Left forelimb (tissue), 1 donor: ENCODE data around the gene UIMC1.
"Not testable (repeated sequence)": the region's sequence is repeated elsewhere in the genome, so short reads cannot be mapped to it uniquely, and the experiment has no call there.

Experiments
- DNase-seq: peaks from one replicate; pipeline ENCODE4 v3.0.0-alpha.2; 2018; ENCODE audit warnings: low spot score

Gene UIMC1

DNA sequence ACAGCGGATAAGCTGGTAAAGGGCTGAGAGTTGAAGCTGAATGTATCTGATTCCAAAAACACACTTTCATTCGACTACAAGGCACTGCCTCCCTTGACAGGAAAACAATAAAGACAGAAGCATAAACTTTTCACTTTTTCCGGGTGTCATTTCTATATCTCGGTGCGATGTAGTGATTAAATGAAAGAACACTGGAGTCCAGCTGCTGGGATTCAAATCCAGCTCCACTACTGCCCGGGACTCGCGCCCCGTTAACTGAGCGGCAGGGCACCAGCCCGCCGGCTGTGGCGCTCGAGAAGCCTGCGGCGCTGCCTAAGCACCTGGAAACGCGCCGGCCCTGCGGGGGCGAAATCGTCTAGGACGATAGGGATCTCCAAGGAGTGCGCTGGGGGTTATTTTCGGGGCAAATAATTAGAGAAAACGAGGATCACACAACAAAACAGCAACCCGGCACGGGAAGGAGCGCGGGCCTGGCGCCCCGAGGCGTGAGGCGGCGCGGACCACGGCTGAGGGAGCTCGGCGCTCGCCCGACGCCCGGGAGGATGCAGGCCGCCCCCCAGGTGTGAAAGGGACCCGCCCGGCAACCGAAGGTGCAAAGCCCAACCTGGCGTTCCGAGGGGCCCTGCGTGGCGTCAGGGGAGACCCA is 837 bp downstream of the UIMC1 start:
- DNase-seq, result peak; percentile 75

- no peak for DNase-seq
Measured at GRCh38 chr5:177004961-177005360, 1.6 kb downstream of the UIMC1 start.

DNA sequence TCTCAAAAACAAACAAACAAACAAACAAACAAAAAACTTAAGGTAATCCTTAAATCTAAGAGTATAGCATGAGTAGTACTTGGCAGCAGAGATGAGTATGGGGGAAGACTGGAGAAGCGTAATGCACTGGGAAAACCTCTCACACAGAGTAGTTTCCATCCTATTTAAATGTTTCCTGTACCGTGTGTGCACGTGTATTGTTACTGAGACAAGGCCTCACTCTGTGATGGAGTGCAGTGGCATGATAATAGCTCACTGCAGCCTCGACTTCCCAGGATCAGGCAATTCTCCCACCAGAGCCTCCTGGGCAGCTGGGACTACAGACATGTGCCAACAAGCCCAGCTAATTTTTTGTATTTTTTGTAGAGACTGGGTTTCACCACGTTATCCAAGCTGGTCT is 2.9 kb downstream of the UIMC1 start:
- DNase-seq, result no peak

- DNase-seq, result not testable (repeated sequence)
Measured at GRCh38 chr5:176999526-176999925, 7.1 kb downstream of the UIMC1 start.

DNA sequence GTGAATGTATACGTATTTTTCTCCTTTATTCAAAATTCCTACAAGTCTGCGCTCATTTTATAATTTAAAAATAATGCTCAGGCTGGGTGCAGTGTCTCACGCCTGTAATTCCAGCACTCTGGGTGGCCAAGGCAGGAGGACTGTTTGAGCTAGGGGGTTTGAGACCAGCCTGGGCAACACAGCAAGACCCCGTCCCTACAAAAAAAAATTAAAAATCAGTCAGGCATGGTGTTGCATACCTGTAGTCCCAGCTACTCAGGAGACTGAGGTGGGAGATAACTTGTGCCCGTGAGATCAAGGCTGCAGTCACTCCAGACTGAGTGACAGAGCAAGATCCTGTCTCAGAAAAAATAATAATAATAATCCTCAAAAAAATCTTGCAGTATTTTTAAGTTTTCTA is 7.8 kb downstream of the UIMC1 start:
- no peak for DNase-seq

- DNase-seq, result no peak
Measured at GRCh38 chr5:176996780-176997179, 9.8 kb downstream of the UIMC1 start.

- DNase-seq, result no peak
Measured at GRCh38 chr5:176995896-176996767, 10.4 kb downstream of the UIMC1 start.

GRCh38 chr5:176995122-176995490 is 11.5 kb downstream of the UIMC1 start:
- DNase-seq, result no peak

- DNase-seq, result no peak
Measured at GRCh38 chr5:176994460-176995121, 12.0 kb downstream of the UIMC1 start.

GRCh38 chr5:176993081-176993480 is 13.5 kb downstream of the UIMC1 start:
- DNase-seq, result not testable (repeated sequence)

- no peak for DNase-seq
Measured at GRCh38 chr5:176987583-176987982, 19.0 kb downstream of the UIMC1 start.

- DNase-seq, result no peak
Measured at GRCh38 chr5:176986280-176986679, 20.3 kb downstream of the UIMC1 start.

DNA sequence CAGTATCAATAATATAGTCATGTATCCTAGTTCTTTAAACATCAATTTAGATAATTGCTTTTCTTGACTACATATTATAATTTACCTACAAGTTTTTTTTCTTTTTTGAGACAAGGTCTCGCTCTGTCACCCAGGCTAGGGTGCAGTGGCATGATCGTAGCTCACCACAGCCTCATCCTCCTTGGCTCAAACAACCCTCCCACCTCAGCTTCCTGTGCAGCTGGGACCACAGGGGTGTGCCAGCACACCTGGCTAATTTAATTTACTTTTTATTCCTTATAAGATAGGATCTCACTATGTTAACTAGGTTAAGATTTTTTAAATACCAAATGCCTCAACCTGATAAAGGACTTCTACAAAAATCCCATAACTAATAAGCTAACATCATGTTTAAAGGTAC is 21.1 kb downstream of the UIMC1 start:
- DNase-seq, result no peak

DNA sequence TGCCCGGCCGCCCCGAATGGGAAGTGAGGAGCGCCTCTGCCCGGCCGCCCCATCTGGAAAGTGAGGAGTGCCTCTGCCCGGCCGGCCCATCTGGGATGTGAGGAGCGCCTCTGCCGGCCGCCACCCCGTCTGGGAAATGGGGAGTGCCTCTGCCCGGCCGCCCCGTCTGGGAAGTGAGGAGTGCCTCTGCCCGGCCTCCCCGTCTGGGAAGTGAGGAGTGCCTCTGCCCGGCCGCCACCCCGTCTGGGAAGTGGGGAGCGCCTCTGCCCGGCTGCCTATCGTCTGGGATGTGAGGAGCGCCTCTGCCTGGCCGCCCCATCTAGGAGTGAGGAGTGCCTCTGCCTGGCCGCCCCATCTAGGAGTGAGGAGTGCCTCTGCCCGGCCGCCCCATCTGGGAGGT is 22.4 kb downstream of the UIMC1 start:
- not testable (repeated sequence) for DNase-seq

GRCh38 chr5:176983593-176983992 is 23.0 kb downstream of the UIMC1 start:
- DNase-seq, result not testable (repeated sequence)

GRCh38 chr5:176983112-176983511 is 23.5 kb downstream of the UIMC1 start:
- not testable (repeated sequence) for DNase-seq

DNA sequence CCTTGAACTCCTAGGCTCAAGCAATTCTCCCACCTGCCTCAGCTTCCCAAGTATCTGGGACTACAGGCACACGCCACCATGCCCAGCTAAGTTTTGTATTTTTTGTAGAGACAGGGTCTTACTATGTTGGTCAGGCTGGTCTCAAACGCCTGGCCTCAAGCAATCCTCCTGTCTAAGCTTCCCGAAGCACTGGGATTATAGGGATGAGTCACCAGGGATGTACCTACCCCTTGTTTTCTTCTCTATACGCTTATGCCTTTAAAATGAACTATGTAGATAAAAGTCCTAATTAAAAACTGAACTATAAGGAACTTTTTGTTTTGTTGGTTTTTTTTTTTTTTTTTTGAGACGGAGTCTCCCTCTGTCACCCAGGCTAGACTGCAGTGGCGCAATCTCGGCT is 25.8 kb downstream of the UIMC1 start:
- no peak for DNase-seq

- DNase-seq, result no peak
Measured at GRCh38 chr5:176979669-176980068, 26.9 kb downstream of the UIMC1 start.

DNA sequence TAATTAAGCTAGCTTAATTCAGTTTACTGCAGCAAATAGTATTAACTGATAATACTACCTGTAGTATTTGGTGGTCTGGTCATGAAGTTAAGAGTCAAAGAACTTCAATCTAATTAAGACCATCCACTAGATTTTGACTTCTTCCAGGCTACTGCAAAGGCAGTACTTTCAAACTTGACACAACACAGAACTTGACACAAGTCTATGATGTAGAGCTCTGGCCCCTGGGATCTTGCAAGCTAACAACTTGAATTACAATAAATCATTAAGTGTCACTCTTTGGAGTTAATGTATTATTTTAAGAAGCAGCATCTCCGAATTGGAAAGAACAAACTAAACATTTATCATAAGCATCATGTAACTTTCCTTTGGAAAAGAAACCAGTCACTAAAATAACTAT is 40.9 kb downstream of the UIMC1 start:
- no peak for DNase-seq

DNA sequence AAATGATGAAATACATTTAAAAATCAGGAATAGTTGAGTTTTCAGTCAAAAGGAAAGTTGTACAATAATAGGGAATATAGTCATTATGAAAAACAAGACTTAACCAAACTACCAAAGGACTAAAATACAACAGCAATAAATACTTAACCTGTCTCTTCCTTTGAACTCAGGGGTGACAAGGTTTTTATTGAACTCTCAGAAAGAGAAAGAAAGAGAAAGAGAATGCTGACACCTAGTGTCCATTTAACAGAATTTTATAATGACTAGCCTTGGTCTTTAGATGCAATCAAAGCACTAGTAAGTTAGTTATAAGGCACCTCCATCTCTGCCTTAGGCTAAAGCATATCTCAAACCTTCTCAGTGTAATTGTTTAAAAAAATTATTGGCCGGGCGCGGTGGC is 47.5 kb downstream of the UIMC1 start:
- no peak for DNase-seq

- DNase-seq, result no peak
Measured at GRCh38 chr5:176956756-176957155, 49.8 kb downstream of the UIMC1 start.

GRCh38 chr5:176955895-176956294 is 50.7 kb downstream of the UIMC1 start:
- DNase-seq, result no peak

GRCh38 chr5:176954050-176954449 is 52.5 kb downstream of the UIMC1 start:
- DNase-seq, result no peak
